AG09319 (cell line): ENCODE measurements around the gene NDUFS5.

Source experiments
- DNase-seq: peaks from one replicate; pipeline ENCODE4 v3.0.0-alpha.2; 2010; ENCODE audit warnings: low read depth; ENCODE audit errors: extremely low read depth
- TF ChIP-seq, protein P1 (sequence below): IDR thresholded peaks from 2 replicates; pipeline ENCODE4 v1.5.1; 2011; ENCODE audit warnings: low read depth, mild to moderate bottlenecking, inconsistent platforms, low read length, moderate library complexity

The NDUFS5 gene

DNA sequence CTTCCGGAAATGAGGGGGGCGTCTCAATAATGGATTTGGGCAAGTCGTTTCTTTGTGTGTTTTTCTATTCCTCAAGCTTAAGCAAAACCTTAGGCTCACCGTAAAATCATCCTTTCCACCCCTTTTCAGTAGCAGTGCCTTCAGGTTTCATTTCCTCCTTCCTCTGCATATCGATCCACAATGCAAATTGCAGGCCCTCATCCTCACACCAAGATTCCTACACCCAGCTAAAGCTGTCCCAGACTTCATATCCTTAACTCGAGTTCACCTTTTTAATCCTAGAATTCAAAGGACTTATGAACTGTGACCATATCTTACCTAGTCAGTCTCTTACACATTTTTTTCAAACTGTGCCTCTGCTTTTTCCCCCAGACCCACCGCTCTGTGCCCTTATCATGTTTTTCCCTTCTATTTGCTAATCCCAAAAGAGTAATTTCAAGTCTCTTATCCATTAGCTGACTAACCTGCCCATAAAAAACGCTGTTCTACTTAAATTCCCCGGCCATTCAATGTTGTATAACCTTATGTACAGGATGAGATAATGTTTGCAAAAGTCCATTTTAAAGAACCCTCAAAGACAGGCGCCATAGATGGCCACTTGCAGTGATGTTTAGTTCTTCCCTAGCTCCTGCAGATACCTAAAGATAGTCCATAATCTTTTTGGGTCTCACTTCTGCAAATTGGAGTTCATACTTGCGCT lies 33.6 kb upstream of the NDUFS5 start:
- TF ChIP-seq, protein P1, sequence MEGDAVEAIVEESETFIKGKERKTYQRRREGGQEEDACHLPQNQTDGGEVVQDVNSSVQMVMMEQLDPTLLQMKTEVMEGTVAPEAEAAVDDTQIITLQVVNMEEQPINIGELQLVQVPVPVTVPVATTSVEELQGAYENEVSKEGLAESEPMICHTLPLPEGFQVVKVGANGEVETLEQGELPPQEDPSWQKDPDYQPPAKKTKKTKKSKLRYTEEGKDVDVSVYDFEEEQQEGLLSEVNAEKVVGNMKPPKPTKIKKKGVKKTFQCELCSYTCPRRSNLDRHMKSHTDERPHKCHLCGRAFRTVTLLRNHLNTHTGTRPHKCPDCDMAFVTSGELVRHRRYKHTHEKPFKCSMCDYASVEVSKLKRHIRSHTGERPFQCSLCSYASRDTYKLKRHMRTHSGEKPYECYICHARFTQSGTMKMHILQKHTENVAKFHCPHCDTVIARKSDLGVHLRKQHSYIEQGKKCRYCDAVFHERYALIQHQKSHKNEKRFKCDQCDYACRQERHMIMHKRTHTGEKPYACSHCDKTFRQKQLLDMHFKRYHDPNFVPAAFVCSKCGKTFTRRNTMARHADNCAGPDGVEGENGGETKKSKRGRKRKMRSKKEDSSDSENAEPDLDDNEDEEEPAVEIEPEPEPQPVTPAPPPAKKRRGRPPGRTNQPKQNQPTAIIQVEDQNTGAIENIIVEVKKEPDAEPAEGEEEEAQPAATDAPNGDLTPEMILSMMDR, result no peak
- no peak for DNase-seq

DNA sequence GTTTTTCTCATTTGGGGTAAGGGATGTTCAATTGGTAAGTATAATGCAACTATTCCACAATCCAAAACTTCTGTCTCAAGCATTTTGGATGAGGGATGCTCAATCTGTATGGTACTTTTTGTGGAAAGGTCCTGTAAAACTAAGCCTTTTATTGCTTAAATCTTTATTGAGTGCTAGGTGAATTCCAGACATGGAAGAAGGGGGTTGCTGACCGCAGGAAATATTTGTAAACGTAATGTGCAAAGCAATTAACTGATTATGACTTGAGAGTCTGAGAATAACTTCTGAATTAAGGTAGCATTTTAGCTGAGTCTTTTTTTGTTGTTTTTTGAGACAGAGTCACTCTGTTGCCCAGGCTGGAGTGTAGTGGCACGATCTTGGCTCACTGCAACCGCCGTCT lies 32.0 kb upstream of the NDUFS5 start:
- TF ChIP-seq, protein P1, result no peak
- no peak for DNase-seq

DNA sequence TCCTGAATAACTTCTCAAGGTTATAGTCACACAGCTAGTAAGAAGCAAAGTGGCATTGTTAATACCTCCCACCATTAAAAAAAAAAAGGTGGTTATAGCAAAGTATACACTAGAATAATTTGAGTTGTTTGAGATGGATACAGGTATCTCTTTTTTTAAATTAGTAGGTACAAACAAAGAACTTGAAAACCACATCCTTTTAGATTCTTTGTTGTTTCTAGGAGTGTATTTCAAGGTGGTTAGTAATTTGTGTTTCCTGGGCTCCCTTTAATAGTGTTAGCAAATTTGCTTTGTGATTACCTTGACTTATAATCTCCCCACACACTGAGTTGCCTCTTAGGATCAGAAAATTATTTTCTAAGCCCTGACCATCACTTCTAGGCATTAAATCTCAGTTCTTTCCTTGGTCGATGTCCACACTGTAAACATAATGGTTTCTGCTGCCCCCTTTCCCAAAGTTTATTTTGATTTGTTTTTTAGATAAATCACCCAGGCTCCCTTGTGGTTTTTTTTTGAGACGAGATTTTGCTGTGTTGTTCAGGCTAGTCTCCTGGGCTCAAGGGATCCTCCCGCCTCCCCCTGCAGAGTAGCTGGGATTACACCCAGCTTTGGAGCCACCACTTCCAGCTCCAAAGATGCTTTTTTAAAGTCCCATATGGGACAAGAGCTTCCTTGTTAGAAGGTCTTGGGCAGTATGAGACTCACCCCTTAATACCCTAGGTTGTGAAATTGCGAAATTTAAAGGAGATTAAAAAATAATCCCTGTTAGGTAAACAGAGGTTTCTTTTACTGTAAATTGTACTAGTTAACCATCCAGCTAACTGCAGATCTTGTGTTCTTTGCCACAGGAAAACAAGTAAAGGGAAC lies 28.9 kb upstream of the NDUFS5 start:
- TF ChIP-seq, protein P1, result no peak
- DNase-seq, result no peak

DNA sequence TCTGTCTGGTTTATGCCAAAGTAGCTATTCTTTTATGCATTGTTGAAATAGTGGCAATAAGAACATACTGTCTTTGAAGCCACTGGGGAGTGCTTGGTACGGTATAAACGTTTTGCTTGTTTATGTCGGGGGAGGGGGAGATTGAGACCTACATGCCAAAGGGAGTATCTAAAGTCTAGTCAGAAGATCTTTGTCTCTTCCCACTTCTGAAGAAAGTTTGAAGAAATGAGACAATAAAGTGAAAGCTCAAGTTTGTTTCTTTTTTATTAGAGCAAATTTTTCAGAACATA lies 28.3 kb upstream of the NDUFS5 start:
- no peak for DNase-seq
- TF ChIP-seq, protein P1, result no peak

DNA sequence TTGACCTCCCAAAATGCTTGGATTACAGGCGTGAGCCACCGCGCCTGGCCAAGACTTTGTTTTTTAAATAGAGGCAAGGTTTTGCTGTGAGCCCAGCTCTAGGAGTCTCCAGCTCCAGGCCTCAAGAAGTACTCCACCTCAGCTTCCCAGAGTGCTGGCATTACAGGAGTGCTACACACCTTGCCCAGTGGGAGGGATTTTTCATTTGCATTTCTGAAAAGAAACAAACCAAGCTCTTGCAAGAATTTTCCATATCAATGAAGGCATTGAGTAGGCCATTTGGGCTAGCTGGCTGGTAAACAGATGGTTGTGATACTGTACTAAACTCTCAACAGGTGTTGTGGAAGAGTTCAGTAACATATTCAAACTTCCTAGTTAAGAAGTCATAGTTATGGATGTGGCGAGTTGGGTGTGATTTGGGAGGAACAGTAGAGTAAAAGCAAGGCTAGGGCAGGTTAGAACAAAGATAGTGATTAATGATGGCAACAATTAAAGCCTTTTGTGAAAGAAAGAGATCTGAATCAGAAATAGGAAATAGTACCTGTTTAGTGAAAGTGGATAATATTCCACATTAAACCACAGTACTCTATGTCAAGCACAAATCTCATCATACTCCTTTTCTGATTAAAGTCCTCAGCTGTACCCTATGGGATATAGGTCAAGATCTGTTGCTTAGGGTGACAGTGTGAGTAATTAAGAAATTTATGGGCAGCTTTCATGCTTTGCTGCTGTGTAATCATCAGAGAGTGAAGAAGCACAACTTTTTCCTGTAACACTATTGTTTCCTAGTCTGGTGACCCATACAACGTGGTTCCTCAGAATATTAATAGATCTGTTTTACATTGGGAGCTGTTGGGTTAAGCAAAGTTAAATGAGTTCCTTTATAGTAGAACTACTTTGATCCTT lies 24.4 kb upstream of the NDUFS5 start:
- DNase-seq, result no peak
- TF ChIP-seq, protein P1, result no peak

DNA sequence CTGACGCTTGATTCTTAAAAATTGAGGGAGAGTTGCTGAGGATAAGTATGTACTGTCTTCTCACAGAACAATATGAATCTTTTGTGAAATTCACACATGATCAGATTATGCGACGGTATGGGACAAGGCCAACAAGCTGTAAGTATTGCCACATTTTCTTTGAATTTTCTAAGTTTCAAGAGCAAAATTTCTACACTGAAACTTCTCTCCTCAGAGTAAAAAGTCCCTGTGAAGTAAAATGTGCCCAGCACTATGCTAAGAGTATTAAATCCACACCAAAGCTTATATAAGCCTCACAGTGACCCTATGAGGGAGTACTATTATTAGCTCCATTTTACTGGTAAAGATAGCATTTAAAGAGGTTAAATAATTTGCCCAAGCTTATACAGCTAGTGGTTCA lies 22.9 kb upstream of the NDUFS5 start:
- TF ChIP-seq, protein P1, result no peak
- no peak for DNase-seq
